B cell (primary cell): ENCODE data around the gene DNAAF8.

ENCODE experiments used
- EZH2 ChIP-seq: IDR thresholded peaks from 2 replicates; pipeline ENCODE4 v1.6.1; 2012; ENCODE audit warnings: borderline replicate concordance, low read depth, mild to moderate bottlenecking, moderate library complexity, low read length; ENCODE audit not compliant: insufficient read depth, poor library complexity, severe bottlenecking
- TF ChIP-seq, protein P1 (sequence below): fragments of 200-600 bp; IDR thresholded peaks from one replicate; pipeline ENCODE4 v1.8.0; 2022; ENCODE audit warnings: antibody characterized with exemption, mild to moderate bottlenecking

DNA sequence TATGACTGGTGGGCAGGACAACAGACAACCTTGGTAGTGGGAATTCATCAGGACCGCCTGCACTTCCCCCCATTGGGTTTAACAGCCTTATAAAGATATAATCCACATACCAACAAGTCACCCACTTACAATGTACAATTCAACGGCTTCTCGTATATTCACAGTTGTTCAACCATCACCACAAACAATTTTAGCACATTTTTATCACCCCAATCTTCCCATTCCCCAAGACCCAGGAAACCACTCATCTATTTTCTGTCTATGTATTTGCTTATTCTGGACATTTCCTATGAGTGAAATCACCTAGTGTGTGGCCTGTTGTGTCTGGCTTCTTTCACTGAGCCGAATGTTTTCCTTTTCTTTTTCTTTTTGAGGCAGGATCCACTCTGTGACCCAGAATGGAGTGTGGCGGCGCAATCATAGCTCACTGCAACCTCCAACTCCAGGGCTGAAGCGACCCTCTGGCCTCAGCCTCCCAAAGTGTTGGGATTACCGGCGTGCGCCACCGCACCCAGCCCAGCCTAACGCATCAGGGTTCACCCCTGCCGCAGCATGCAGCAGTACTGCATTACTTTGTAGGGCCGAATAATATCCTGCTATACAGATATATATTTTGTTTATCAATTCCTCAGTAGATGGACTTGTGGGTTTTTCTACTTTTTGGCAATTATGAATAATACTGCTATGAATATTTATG lies 11.1 kb upstream of the DNAAF8 start:
- TF ChIP-seq, protein P1, sequence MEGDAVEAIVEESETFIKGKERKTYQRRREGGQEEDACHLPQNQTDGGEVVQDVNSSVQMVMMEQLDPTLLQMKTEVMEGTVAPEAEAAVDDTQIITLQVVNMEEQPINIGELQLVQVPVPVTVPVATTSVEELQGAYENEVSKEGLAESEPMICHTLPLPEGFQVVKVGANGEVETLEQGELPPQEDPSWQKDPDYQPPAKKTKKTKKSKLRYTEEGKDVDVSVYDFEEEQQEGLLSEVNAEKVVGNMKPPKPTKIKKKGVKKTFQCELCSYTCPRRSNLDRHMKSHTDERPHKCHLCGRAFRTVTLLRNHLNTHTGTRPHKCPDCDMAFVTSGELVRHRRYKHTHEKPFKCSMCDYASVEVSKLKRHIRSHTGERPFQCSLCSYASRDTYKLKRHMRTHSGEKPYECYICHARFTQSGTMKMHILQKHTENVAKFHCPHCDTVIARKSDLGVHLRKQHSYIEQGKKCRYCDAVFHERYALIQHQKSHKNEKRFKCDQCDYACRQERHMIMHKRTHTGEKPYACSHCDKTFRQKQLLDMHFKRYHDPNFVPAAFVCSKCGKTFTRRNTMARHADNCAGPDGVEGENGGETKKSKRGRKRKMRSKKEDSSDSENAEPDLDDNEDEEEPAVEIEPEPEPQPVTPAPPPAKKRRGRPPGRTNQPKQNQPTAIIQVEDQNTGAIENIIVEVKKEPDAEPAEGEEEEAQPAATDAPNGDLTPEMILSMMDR = no peak
- TF ChIP-seq EZH2 = no peak
